Activated CD4-positive, alpha-beta memory T cell treated with anti-CD3 and anti-CD28 coated beads for 36 hours (primary cell): ENCODE data around the gene RBMS1. TPM values are rescaled to one million over a fixed set of nuclear protein-coding genes. Genes with fewer than 3 reads are reported as not detected.

ENCODE experiments used
- CTCF ChIA-PET: fragments of 350-600 bp; sonication (Branson Sonifier 250); formaldehyde crosslinking; loops from one replicate; lab custom pipeline; 2021; ENCODE audit warnings: antibody characterized with exemption, inconsistent platforms; lab: Charles Lee
- POLR2A ChIA-PET: fragments of 350-600 bp; sonication (Branson Sonifier 250); formaldehyde crosslinking; loops from one replicate; lab custom pipeline; 2021; ENCODE audit warnings: antibody characterized with exemption; lab: Charles Lee
- DNase-seq: peaks from one replicate; pipeline ENCODE4 v3.0.0-alpha.2; 2020
- H3K27ac Mint-ChIP-seq: one replicate; pipeline ENCODE4 v1.8.0; 2021; ENCODE audit warnings: mixed read lengths
- H3K27me3 Mint-ChIP-seq: one replicate; pipeline ENCODE4 v1.8.0; 2021; ENCODE audit warnings: mixed read lengths
- H3K36me3 Mint-ChIP-seq: one replicate; pipeline ENCODE4 v1.8.0; 2021; ENCODE audit warnings: mixed read lengths
- H3K4me1 Mint-ChIP-seq: one replicate; pipeline ENCODE4 v1.8.0; 2021; ENCODE audit warnings: low read depth, mixed read lengths
- H3K4me3 Mint-ChIP-seq: one replicate; pipeline ENCODE4 v1.8.0; 2021; ENCODE audit warnings: mild to moderate bottlenecking, mixed read lengths
- H3K9me3 Mint-ChIP-seq: one replicate; pipeline ENCODE4 v1.8.0; 2021; ENCODE audit warnings: mixed read lengths
- intact Hi-C: fragments of 100-400 bp; cut with micrococcal nuclease; formaldehyde crosslinking; loops from one replicate; pipeline ENCODE4 v1.15.1; 2023
- total RNA-seq, 2 experiments: library from RNA; stranded (reverse); gene quantifications; one replicate each; pipeline ENCODE4 v1.2.3, GENCODE V29; 2021

The RBMS1 gene
- total RNA-seq, 2 experiments from 2014 or later, result 37.9 to 40.0 TPM

DNA sequence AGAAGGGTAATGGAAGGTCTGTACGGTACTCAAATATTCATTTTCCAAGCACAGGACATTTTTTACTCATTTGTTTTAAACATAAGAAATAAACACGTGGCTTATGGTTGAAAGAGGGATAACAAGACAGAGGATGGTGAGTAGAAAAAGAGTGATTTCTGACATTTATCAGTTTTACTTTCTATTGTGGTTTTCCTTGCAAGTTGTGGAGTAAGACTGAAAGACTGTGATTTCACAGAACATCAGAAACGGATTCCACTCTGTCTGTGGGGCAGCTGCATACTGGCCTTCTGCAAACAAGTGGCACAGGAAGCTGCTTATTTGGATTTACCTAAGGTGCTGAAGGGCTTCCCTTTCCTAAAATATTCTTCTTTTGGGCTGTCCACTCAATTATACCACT, 171.3 kb downstream of the RBMS1 start:
- intact Hi-C loops, result loop anchor here (1.0 to 10.0 kb wide), 12 partner anchors 12 to 842 kb away; partner anchors contain the start of gene TANK
- H3K4me3 Mint-ChIP-seq, result no peak overlapping the region

DNA sequence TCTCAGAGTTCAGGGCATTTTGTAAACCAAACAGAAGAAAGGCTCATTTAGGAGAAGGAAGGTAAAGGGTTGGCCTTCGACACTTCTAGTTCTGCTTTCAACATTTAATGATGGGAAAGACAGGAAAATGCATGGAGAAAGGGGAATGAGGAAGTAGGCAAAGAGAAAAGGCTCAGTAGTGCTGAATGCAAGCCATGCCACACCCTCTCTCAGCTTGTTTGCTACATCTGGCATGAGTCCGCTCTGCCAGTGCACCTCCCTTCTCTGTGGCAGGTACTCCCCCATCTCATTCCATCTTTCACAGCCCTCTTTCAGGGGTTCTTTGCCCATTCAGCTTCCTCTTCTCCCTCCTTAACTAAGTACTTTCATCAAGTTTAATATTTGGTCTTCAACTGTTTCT, 172.6 kb downstream of the RBMS1 start:
- Mint-ChIP-seq H3K4me1 (peaks cover 73% of the 10 kb centered on the region), H3K4me3 (no peak overlapping the region), H3K27me3 (no peaks in the 10 kb centered on the region), H3K36me3 (peaks cover 12% of the 10 kb centered on the region), H3K9me3 (no peaks in the 10 kb centered on the region), H3K27ac (no peak overlapping the region)
- POLR2A ChIA-PET, result interaction anchor here (1.1 to 2.0 kb wide), 2 partner anchors 55 to 95 kb away, joined by 3 to 7 read pairs; no protein-coding TSS in a partner anchor
- no peak for DNase-seq
- intact Hi-C loops, result loop anchor here (5.0 to 10.0 kb wide), 3 partner anchors 334 to 844 kb away; partner anchors contain the start of gene TANK
- CTCF ChIA-PET, result no interaction called here

More for the DNA sequence above, 171.3 kb downstream of the RBMS1 start:
- peak; percentile 53 for DNase-seq
- no peaks in the 10 kb centered on the region for H3K9me3 Mint-ChIP-seq
- peaks cover 6% of the 10 kb centered on the region for H3K36me3 Mint-ChIP-seq
- H3K27me3 Mint-ChIP-seq, result no peaks in the 10 kb centered on the region
- CTCF ChIA-PET, result interaction anchor here (0.7 to 4.5 kb wide), 10 partner anchors 9 to 672 kb away, joined by 3 to 33 read pairs (median 4); no protein-coding TSS in a partner anchor
- POLR2A ChIA-PET, result interaction anchor here (1.0 to 2.0 kb wide), 7 partner anchors 12 to 610 kb away, joined by 3 to 7 read pairs (median 3); no protein-coding TSS in a partner anchor
- H3K4me1 Mint-ChIP-seq, result peaks cover 70% of the 10 kb centered on the region
- peak overlapping the region; percentile 24 for H3K27ac Mint-ChIP-seq

DNA sequence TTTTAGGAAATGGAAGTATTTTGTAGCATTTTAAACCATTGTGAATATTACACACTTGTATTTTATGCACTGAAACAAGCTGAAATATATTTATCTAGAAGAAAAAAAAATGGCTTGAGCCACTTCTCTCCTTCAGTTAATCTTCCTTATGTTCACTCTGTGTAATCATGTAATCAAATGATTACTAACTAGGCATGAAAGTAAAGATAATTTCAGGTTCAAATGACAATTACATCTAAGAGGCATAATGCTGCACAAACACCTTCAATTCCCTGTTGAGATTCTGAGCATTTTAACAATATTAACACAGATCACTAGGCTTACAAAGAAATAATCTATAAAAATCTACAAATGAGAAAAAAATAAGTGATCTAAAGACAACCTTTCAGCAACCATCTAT, 173.9 kb downstream of the RBMS1 start:
- POLR2A ChIA-PET, result no interaction called here
- Mint-ChIP-seq H3K27ac (no peak overlapping the region), H3K4me3 (no peak overlapping the region), H3K36me3 (peaks cover 15% of the 10 kb centered on the region), H3K27me3 (no peaks in the 10 kb centered on the region), H3K4me1 (peaks cover 62% of the 10 kb centered on the region), H3K9me3 (no peaks in the 10 kb centered on the region)
- CTCF ChIA-PET, result interaction anchor here (0.9 to 1.1 kb wide), 2 partner anchors 67 to 209 kb away, joined by 3 to 4 read pairs; no protein-coding TSS in a partner anchor
- intact Hi-C loops, result loop anchor here (5.0 to 10.0 kb wide), 3 partner anchors 335 to 845 kb away; partner anchors contain the start of gene TANK
- DNase-seq, result no peak

DNA sequence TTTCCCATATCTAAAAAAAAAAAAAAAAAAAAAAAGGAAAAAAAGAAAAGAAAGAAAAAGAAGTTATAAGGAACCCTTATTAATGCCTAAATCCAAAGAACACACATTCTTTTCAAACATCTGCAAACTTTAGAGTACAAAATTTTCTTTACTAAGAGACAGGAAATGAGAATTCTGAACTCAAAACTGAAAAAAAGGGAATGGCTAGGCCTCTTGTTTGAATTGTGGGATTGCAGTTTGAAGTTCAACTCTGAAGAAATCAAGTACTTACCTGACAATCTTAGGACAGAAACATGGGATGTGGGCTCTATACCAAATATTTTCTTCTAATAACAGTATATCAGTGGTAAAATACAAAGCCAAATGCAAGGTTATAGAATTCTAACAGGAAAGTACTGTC, 175.4 kb downstream of the RBMS1 start:
- DNase-seq, result no peak
- H3K36me3 Mint-ChIP-seq, result peaks cover 13% of the 10 kb centered on the region
- H3K27ac Mint-ChIP-seq, result no peak overlapping the region
- no peaks in the 10 kb centered on the region for H3K9me3 Mint-ChIP-seq
- H3K4me3 Mint-ChIP-seq, result no peak overlapping the region
- POLR2A ChIA-PET, result no interaction called here
- H3K27me3 Mint-ChIP-seq, result no peaks in the 10 kb centered on the region
- peaks cover 52% of the 10 kb centered on the region for H3K4me1 Mint-ChIP-seq
- CTCF ChIA-PET, result interaction anchor here (0.6 kb wide), 2 partner anchors 17 to 23 kb away, joined by 3 read pairs; no protein-coding TSS in a partner anchor
- intact Hi-C loops, result no loop called here

DNA sequence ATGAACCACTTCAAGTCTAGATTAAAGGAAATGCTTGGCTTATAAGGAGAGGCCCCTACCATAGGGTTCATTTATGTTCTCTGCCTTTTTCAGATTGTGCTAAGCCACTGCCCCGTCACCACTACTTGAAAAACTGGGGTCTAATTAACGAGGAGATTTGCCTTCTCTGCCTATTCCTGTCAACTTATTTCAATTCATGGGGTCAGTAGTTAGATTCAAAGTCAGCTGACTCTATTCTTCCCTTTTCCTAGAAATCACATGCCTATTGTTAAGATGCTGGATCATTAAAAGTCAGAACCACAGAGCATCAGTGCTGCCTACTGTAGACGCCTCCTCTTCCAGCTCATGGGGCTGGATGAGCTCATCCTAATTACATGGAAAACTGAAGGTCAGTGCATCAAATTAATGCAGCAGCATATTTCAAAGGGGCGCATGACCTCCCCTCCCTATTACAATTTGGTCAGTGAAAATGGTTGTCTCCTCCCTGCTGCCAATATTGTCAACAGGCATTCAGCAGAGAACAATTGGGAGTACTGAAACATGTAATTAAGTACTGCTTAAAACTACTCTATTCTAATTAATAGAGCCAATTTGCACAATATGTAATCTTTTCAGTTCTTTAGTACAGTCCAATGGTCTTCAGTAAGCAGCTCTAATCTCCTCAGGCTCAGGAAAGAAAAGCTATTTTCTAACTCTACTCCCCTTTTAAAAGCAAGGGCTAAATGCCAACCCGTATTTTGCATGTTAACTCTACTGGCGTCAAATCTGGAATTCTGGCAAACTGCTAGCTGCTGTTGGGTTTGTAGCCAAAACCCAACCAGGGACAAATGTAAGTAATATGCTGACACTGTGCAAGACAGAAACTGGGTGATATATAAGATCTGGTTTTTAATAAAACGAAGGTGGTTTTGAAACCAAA, 176.2 kb downstream of the RBMS1 start:
- Mint-ChIP-seq H3K27me3 (no peaks in the 10 kb centered on the region), H3K9me3 (no peaks in the 10 kb centered on the region), H3K27ac (no peak overlapping the region), H3K4me3 (no peak overlapping the region), H3K4me1 (peaks cover 44% of the 10 kb centered on the region), H3K36me3 (peaks cover 13% of the 10 kb centered on the region)
- intact Hi-C loops, result no loop called here
- no peak for DNase-seq
- ChIA-PET POLR2A (no interaction called here), CTCF (interaction anchor here (0.6 to 1.3 kb wide), 3 partner anchors 16 to 208 kb away, joined by 3 read pairs; no protein-coding TSS in a partner anchor)

DNA sequence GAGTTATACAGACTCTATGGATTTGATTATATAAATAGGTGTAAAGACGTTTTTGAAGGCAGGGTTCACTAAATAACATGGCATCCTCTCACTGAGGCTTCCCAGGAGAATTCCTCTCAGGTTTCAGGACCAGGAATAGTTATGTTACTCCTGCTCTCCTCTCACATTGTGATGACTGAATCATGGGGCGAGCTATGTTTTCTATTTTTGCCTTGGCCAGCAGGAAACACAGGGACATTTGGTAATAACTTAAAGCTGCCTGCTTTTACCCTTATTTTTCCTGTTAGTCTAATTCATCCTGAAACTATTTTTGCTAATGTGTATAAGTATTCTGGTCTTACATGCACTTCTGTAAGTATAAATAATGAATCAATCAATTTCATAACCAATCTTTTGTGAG, 178.3 kb downstream of the RBMS1 start:
- ChIA-PET CTCF (interaction anchor here (1.4 kb wide), 2 partner anchors 10 to 117 kb away, joined by 3 to 7 read pairs; no protein-coding TSS in a partner anchor), POLR2A (interaction anchor here (0.6 kb wide), 1 partner anchor 11 kb away, joined by 3 read pairs; no protein-coding TSS in a partner anchor)
- no peak overlapping the region for H3K4me3 Mint-ChIP-seq
- peaks cover 24% of the 10 kb centered on the region for H3K4me1 Mint-ChIP-seq
- no peaks in the 10 kb centered on the region for H3K27me3 Mint-ChIP-seq
- peaks cover 14% of the 10 kb centered on the region for H3K36me3 Mint-ChIP-seq
- intact Hi-C loops, result no loop called here
- no peaks in the 10 kb centered on the region for H3K9me3 Mint-ChIP-seq
- no peak for DNase-seq
- no peak overlapping the region for H3K27ac Mint-ChIP-seq

DNA sequence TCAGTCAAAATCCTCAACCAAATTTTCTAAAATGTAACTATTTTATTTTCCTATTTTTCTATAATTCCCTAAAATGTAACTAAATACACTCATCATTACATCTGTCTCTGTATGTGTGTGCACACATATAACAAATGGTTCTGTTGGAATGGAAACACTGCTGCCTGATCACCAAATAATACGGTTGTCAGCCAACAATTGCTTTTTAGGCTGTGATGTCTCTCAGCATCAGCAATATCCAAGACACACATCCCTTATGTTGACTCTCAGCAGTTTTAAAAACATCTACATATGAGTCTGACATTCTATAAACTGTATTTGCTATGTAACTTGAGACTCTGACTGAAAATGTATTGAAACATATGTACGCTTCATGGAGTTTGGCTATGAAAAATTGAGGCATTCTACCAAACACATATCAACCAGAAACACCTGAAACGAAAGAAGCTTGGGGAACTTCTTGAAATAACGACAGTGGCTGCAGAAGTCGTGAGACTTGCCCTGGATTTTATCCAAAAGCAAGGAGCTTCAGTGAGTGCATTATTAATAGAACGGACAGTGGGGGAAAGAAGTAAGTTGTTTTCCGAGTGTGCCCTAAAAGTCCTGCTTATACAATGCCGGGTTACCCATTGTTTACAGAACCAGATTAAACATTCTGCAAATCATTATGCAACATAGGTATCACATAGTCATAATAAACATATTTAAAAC, 183.3 kb downstream of the RBMS1 start:
- H3K4me1 Mint-ChIP-seq, result peaks cover 4% of the 10 kb centered on the region
- H3K9me3 Mint-ChIP-seq, result no peaks in the 10 kb centered on the region
- ChIA-PET POLR2A (no interaction called here), CTCF (no interaction called here)
- intact Hi-C loops, result no loop called here
- peaks cover 22% of the 10 kb centered on the region for H3K36me3 Mint-ChIP-seq
- H3K27me3 Mint-ChIP-seq, result no peaks in the 10 kb centered on the region
- DNase-seq, result no peak
- no peak overlapping the region for H3K4me3 Mint-ChIP-seq
- no peak overlapping the region for H3K27ac Mint-ChIP-seq

DNA sequence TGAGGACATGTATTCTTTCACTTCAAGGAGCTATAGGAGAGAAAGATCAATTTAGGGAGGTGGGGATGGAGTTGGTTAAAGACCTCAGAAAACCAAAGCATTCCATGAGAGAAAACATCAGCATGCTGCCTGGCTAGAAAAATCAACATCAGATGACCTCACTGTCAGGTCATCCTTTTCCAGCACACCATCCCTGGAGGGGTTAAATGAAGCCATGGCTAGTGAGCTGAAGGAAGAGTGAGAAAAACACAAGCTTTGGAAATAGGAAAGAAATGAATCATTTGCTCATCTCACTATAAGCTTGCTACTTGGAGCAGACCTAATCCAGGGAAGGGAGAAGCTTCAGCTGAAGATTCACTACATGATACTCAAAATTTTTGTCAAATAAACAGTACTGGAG, 184.0 kb downstream of the RBMS1 start:
- H3K4me1 Mint-ChIP-seq, result peaks cover 4% of the 10 kb centered on the region
- H3K9me3 Mint-ChIP-seq, result no peaks in the 10 kb centered on the region
- intact Hi-C loops, result no loop called here
- H3K27ac Mint-ChIP-seq, result no peak overlapping the region
- no peak for DNase-seq
- peaks cover 20% of the 10 kb centered on the region for H3K36me3 Mint-ChIP-seq
- ChIA-PET CTCF (interaction anchor here (0.7 kb wide), 1 partner anchor 85 kb away, joined by 3 read pairs; no protein-coding TSS in a partner anchor), POLR2A (no interaction called here)
- H3K27me3 Mint-ChIP-seq, result no peaks in the 10 kb centered on the region
- H3K4me3 Mint-ChIP-seq, result no peak overlapping the region

DNA sequence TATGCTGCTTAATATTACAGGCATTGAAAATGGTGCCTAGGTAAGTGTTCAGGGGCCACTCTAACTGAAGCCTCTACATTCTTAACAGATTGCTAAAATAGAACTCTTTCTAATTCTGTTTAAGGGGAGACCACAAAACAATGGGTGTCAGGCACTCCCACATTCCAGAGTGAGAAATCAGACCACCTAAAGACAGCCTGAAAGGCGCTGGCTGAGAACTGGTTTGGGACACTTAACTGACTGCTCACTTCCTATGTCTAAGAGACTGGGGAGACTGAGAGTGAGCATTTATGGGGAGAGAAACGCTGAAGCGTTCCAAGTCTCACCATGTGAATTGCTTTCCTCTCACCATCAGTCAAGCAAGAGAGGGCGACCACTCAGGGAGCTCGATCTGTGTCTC, 184.7 kb downstream of the RBMS1 start:
- Mint-ChIP-seq H3K4me1 (peaks cover 4% of the 10 kb centered on the region), H3K27me3 (no peaks in the 10 kb centered on the region), H3K9me3 (no peaks in the 10 kb centered on the region), H3K36me3 (peaks cover 20% of the 10 kb centered on the region), H3K4me3 (no peak overlapping the region), H3K27ac (no peak overlapping the region)
- CTCF ChIA-PET, result no interaction called here
- POLR2A ChIA-PET, result no interaction called here
- DNase-seq, result no peak
- intact Hi-C loops, result no loop called here

DNA sequence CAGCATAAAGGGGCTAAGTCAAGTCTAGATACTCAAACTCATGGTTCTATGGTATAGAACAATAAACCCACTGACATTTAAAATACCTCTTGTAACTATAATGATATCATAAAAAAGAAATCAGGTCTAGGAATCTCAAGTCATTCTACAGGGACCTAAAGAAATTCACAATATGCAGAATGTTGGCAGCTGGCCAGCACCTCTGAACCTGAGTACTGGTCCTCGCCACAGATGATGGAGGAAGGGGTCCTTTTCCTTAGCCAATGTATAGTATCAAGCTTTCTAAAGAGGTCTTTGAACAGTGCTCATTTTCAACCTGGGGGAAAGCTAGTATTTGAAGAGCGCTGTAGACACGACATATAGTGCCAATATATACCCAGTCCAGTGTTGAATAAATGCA, 185.1 kb downstream of the RBMS1 start:
- intact Hi-C loops, result no loop called here
- H3K9me3 Mint-ChIP-seq, result no peaks in the 10 kb centered on the region
- peaks cover 5% of the 10 kb centered on the region for H3K4me1 Mint-ChIP-seq
- POLR2A ChIA-PET, result no interaction called here
- CTCF ChIA-PET, result no interaction called here
- H3K36me3 Mint-ChIP-seq, result peaks cover 22% of the 10 kb centered on the region
- no peak for DNase-seq
- H3K27ac Mint-ChIP-seq, result no peak overlapping the region
- no peak overlapping the region for H3K4me3 Mint-ChIP-seq
- no peaks in the 10 kb centered on the region for H3K27me3 Mint-ChIP-seq

DNA sequence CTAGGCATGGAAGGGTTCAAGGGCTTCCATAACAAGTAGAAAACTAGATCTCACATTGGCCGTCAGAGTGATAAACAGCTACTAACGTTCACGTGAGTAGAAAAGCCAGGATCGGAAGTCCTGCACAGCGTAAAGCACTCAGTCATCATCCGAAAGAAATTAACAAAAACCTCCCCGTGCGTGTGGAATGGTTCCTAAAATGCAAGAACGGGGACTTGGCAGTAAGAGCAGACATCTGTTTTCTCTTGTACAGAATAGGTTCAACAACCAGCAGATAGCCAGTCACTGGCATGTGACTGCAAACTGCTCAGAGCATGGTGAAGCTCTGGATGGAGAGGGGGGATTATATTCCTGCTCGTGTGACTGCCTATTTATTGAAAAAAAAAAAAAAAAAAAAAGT, 186.6 kb downstream of the RBMS1 start:
- H3K36me3 Mint-ChIP-seq, result peaks cover 25% of the 10 kb centered on the region
- DNase-seq, result no peak
- no peaks in the 10 kb centered on the region for H3K9me3 Mint-ChIP-seq
- H3K4me1 Mint-ChIP-seq, result peaks cover 12% of the 10 kb centered on the region
- no peak overlapping the region for H3K27ac Mint-ChIP-seq
- ChIA-PET POLR2A (no interaction called here), CTCF (interaction anchor here (1.1 kb wide), 1 partner anchor 37 kb away, joined by 3 read pairs; no protein-coding TSS in a partner anchor)
- no peak overlapping the region for H3K4me3 Mint-ChIP-seq
- H3K27me3 Mint-ChIP-seq, result no peaks in the 10 kb centered on the region
- intact Hi-C loops, result no loop called here
